Renal cortical epithelial cell (primary cell): ENCODE results near the gene LTA. TPM values are rescaled to one million over a fixed set of nuclear protein-coding genes. Genes with fewer than 3 reads are reported as not detected.

ENCODE experiments used
- DNase-seq: peaks from one replicate; pipeline ENCODE4 v3.0.0-alpha.2; 2011; ENCODE audit warnings: low read depth
- total RNA-seq: library from RNA; depleted of rRNA; stranded (reverse); fragments of >200 nt; gene quantifications from 2 replicates; pipeline ENCODE4 v1.2.3, GENCODE V29; 2014

Gene LTA
- total RNA-seq, 1 donor from 2014 or later = not detected

GRCh38 chr6:31569861-31570536 lies 2.1 kb upstream of the LTA start:
- DNase-seq = no peak

DNA sequence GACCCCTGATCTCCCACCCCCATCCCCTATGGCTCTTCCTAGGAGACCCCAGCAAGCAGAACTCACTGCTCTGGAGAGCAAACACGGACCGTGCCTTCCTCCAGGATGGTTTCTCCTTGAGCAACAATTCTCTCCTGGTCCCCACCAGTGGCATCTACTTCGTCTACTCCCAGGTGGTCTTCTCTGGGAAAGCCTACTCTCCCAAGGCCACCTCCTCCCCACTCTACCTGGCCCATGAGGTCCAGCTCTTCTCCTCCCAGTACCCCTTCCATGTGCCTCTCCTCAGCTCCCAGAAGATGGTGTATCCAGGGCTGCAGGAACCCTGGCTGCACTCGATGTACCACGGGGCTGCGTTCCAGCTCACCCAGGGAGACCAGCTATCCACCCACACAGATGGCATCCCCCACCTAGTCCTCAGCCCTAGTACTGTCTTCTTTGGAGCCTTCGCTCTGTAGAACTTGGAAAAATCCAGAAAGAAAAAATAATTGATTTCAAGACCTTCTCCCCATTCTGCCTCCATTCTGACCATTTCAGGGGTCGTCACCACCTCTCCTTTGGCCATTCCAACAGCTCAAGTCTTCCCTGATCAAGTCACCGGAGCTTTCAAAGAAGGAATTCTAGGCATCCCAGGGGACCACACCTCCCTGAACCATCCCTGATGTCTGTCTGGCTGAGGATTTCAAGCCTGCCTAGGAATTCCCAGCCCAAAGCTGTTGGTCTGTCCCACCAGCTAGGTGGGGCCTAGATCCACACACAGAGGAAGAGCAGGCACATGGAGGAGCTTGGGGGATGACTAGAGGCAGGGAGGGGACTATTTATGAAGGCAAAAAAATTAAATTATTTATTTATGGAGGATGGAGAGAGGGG lies 1.4 kb downstream of the LTA start:
- DNase-seq = no peak

DNA sequence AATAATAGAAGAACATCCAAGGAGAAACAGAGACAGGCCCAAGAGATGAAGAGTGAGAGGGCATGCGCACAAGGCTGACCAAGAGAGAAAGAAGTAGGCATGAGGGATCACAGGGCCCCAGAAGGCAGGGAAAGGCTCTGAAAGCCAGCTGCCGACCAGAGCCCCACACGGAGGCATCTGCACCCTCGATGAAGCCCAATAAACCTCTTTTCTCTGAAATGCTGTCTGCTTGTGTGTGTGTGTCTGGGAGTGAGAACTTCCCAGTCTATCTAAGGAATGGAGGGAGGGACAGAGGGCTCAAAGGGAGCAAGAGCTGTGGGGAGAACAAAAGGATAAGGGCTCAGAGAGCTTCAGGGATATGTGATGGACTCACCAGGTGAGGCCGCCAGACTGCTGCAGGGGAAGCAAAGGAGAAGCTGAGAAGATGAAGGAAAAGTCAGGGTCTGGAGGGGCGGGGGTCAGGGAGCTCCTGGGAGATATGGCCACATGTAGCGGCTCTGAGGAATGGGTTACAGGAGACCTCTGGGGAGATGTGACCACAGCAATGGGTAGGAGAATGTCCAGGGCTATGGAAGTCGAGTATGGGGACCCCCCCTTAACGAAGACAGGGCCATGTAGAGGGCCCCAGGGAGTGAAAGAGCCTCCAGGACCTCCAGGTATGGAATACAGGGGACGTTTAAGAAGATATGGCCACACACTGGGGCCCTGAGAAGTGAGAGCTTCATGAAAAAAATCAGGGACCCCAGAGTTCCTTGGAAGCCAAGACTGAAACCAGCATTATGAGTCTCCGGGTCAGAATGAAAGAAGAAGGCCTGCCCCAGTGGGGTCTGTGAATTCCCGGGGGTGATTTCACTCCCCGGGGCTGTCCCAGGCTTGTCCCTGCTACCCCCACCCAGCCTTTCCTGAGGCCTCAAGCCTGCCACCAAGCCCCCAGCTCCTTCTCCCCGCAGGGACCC lies 2.3 kb downstream of the LTA start:
- DNase-seq = no peak

DNA sequence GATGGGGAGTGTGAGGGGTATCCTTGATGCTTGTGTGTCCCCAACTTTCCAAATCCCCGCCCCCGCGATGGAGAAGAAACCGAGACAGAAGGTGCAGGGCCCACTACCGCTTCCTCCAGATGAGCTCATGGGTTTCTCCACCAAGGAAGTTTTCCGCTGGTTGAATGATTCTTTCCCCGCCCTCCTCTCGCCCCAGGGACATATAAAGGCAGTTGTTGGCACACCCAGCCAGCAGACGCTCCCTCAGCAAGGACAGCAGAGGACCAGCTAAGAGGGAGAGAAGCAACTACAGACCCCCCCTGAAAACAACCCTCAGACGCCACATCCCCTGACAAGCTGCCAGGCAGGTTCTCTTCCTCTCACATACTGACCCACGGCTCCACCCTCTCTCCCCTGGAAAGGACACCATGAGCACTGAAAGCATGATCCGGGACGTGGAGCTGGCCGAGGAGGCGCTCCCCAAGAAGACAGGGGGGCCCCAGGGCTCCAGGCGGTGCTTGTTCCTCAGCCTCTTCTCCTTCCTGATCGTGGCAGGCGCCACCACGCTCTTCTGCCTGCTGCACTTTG lies 3.3 kb downstream of the LTA start, which contains the start of gene TNF:
Gene TNF, plus strand, starts transcription at position 231 of the 567 bp plus-strand sequence. Its CDS starts 177 bp downstream, at position 408.
- peak; percentile 28 for DNase-seq

- no peak for DNase-seq
These were observed 4.0 kb downstream of the LTA start for GRCh38 chr6:31575952-31576685.

GRCh38 chr6:31576897-31577578 lies 4.9 kb downstream of the LTA start:
- DNase-seq = no peak

DNA sequence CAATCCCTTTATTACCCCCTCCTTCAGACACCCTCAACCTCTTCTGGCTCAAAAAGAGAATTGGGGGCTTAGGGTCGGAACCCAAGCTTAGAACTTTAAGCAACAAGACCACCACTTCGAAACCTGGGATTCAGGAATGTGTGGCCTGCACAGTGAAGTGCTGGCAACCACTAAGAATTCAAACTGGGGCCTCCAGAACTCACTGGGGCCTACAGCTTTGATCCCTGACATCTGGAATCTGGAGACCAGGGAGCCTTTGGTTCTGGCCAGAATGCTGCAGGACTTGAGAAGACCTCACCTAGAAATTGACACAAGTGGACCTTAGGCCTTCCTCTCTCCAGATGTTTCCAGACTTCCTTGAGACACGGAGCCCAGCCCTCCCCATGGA lies 5.5 kb downstream of the LTA start:
- DNase-seq = no peak

- peak; percentile 91 for DNase-seq
These were observed 6.4 kb downstream of the LTA start for GRCh38 chr6:31578184-31579118.

GRCh38 chr6:31579119-31579505 lies 7.0 kb downstream of the LTA start:
- no peak for DNase-seq

DNA sequence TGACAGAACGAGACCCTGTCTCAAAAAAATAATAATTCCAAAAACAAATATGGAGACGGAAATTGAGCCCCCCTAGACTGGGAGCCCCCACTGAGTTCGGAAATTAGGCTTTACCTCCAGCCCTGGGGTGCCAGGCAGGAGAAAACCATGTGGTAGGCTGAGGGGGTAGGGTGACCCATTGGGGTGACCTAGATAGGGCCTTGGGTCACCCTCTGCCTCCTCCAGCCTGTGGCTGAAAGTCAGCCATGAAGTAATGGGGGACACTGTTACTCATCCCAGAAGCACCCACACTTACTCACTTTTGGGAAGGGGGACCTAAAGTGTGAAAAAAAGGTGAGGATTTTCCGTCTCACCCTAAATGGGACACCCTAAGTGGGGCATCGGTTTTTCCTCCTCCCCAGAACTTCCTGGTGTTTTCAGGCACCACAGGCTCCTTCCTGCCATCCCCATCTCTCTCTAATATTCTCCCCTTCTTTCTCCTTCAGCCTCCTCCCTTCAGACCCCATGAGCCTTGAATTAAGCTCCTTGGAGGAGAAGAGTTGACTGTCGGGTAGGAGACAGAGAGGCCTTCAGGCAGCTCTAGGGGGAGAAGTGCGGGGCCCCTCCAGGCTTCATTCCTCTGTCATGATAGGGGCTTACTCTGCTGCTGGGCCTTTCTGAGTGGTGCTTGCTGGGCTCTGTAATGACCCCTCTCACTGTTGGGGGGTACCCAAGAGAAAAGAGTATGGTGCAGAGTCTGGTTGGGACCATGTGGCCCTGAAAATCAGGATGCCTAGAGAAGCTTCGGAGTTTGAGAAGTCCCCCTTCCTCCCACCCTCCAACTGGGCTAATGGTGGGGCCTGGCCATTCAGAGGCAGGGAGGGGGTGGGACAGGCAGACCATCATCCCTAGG lies 7.7 kb downstream of the LTA start:
- no peak for DNase-seq

GRCh38 chr6:31580438-31580740 lies 8.3 kb downstream of the LTA start:
- DNase-seq = no peak

- peak; percentile 41 for DNase-seq
These were observed 8.8 kb downstream of the LTA start for GRCh38 chr6:31580807-31581433.

GRCh38 chr6:31581434-31582229 lies 9.5 kb downstream of the LTA start:
- DNase-seq = no peak

- DNase-seq = no peak
These were observed 10.1 kb downstream of the LTA start, which contains the start of gene LTB for GRCh38 chr6:31582230-31582643. Gene LTB (minus strand): TSS chr6:31582424. CDS start chr6:31582417, 7 bp downstream.

DNA sequence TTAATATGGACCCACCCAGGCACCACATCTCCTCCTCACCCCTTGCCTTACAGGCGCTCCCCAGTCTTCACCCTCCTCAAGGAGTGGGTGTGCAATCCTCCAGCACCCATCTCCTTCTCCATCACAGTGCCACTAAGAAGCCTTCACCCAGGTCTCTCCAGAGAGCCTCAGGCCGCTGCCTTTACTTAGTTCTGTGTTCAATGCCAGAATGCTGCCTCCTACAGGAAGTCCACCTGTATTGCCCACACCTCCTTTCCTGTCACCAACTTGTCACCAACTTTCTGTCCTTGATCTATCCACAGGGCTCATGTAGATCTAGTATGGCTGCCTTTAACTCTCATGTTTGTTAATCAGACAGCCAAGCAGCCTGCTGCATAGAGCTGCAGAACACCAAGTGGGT lies 13.4 kb downstream of the LTA start:
- no peak for DNase-seq

GRCh38 chr6:31586008-31586407 lies 13.9 kb downstream of the LTA start, which contains the start of gene LST1:
Gene LST1 (plus strand): TSS chr6:31586277. CDS start chr6:31587300, 1,023 bp downstream.
- no peak for DNase-seq
